ENCODE data around the gene SORBS2.

Gene SORBS2

DNA sequence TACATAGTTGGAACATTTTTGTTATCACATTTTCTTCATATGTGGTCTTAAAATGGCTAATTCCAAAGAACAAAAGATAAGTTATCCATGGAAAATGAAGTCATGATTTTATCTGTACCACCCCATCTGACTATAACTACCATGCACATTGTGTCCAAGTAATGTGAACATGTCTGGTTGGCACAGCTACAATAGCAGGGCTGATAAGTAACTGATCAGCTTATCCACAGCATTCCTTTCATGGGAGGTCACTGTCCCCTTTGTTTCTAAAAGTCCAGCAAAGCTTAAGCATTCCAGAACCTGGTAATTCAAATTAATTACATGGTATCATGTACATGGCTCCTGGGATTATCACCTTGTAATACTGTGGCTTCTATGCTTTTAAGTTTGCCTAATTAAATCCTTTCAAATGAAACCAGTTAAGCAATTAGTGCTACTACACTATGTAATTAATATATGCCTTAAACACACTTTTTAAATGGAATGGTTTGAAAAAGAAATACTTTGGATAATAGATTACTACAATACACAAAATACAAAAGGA is 21.1 kb upstream of the SORBS2 start:
- no peak overlapping the region for H3K27ac ChIP-seq
- TF ChIP-seq CTCF (IDR thresholded peaks at IDR 0.05), result no peak
- TF ChIP-seq ZFX (IDR thresholded peaks at IDR 0.05; ENCODE audit: borderline replicate concordance), result no peak

- no peak for TF ChIP-seq CTCF (IDR thresholded peaks at IDR 0.05)
- TF ChIP-seq ZFX (IDR thresholded peaks at IDR 0.05; ENCODE audit: borderline replicate concordance), result no peak
- no peak overlapping the region for H3K27ac ChIP-seq
Observed at GRCh38 chr4:185831125-185831815, 19.3 kb upstream of the SORBS2 start.

GRCh38 chr4:185830263-185830994 is 18.4 kb upstream of the SORBS2 start:
- no peak for TF ChIP-seq CTCF (IDR thresholded peaks at IDR 0.05)
- TF ChIP-seq ZFX (IDR thresholded peaks at IDR 0.05; ENCODE audit: borderline replicate concordance), result no peak

GRCh38 chr4:185826381-185826780 is 14.4 kb upstream of the SORBS2 start:
- TF ChIP-seq CTCF (IDR thresholded peaks at IDR 0.05) (no peak), ZFX (IDR thresholded peaks at IDR 0.05; ENCODE audit: borderline replicate concordance) (no peak)
- H3K27ac ChIP-seq, result no peak overlapping the region

More at GRCh38 chr4:185830263-185830994, 18.4 kb upstream of the SORBS2 start:
- no peak overlapping the region for H3K27ac ChIP-seq

DNA sequence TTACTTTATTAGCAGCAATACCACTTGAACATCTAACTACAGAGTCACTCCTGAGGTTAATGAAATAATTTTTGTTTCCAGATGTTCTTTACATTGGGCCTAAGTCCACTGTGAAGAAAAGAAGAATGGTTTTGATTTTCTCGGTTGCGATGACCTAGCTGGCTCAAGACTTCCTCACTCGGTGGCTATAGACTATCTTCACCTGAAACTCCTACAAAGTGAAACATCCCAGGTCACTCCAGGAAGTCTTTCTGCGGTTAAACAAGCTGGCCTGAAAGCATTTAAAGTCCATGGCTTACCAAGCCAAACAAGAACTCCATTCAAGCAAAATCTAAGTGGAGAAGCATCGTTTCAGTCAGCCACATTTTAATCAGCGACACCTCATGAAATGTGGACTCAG is 13.7 kb upstream of the SORBS2 start:
- TF ChIP-seq CTCF (IDR thresholded peaks at IDR 0.05) (no peak), ZFX (IDR thresholded peaks at IDR 0.05; ENCODE audit: borderline replicate concordance) (no peak)
- H3K27ac ChIP-seq, result no peak overlapping the region

- no peak overlapping the region for H3K27ac ChIP-seq
- TF ChIP-seq ZFX (IDR thresholded peaks at IDR 0.05; ENCODE audit: borderline replicate concordance) (no peak), CTCF (IDR thresholded peaks at IDR 0.05) (no peak)
Observed at GRCh38 chr4:185822791-185823190, 10.8 kb upstream of the SORBS2 start.

DNA sequence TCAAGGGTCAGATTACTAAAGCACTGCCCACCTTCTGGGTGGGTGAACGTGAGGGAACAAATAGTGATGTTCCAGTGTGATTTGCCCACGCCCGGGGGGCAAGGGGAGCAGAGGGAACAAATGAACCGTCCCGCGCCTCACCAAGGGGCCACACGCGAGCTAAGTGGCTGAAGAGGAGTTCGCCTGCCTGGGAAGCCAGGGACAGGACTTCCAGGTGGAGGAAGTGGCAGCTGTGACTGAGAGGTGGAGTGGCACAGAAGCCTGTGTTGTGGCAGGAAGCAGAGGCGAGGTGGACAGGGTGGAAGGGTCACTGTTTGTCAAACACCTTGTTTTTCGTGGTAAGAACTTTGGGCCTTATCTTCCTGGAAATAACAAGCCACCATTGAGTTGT is 9.0 kb upstream of the SORBS2 start:
- H3K27ac ChIP-seq, result no peak overlapping the region
- TF ChIP-seq CTCF (IDR thresholded peaks at IDR 0.05) (no peak), ZFX (IDR thresholded peaks at IDR 0.05; ENCODE audit: borderline replicate concordance) (no peak)
